Measurements from ENCODE around the gene NAB2.

DNA sequence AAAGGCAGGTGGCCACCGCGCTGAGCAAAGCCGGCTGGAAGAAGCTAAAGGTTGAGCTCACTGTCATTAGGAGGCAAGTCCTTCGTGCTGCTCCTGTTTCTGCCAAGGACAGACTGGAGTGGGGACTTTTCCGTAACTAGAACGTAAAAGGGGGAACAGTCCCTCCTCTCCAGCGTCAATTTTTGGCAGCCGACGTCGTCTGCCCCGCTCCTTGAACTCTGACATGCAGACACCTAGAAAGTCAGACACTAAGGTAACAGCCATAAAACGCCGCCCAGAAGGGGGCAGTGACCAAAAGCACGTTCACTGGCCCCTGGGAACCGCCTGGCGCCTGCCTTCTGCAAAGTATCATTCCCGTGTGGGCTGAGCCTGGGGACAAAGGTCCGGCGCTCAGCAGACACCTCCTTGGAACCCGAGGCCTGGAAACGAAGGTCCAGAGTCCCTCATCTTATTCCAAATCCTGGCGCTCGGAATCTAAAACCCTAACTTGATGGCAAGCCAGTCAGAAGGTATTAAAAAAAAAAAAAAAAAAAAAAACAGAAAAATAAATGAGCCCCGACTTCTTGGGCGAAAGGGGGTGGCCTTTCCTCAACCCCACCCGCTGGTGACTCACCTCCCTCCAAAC, 38.3 kb downstream of the NAB2 start:
- TF ChIP-seq, protein P1, sequence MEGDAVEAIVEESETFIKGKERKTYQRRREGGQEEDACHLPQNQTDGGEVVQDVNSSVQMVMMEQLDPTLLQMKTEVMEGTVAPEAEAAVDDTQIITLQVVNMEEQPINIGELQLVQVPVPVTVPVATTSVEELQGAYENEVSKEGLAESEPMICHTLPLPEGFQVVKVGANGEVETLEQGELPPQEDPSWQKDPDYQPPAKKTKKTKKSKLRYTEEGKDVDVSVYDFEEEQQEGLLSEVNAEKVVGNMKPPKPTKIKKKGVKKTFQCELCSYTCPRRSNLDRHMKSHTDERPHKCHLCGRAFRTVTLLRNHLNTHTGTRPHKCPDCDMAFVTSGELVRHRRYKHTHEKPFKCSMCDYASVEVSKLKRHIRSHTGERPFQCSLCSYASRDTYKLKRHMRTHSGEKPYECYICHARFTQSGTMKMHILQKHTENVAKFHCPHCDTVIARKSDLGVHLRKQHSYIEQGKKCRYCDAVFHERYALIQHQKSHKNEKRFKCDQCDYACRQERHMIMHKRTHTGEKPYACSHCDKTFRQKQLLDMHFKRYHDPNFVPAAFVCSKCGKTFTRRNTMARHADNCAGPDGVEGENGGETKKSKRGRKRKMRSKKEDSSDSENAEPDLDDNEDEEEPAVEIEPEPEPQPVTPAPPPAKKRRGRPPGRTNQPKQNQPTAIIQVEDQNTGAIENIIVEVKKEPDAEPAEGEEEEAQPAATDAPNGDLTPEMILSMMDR (IDR thresholded peaks at IDR 0.05), result peak in 2 of 3 experiments; percentile 11 to 18
- TF ChIP-seq POLR2A (IDR thresholded peaks at IDR 0.05), result no peak

Data from vagina (tissue), 2 donors.